ENCODE results near the gene ZNF280D.

Gene ZNF280D

GRCh38 chr15:56744701-56745683, 11.7 kb upstream of the ZNF280D start:
- DNase-seq (ENCODE audit: low spot score): no peak

GRCh38 chr15:56741541-56741940, 8.2 kb upstream of the ZNF280D start:
- no peak for DNase-seq (ENCODE audit: low spot score)

GRCh38 chr15:56739964-56740640, 6.8 kb upstream of the ZNF280D start:
- DNase-seq (ENCODE audit: low spot score): no peak

GRCh38 chr15:56739474-56739873, 6.2 kb upstream of the ZNF280D start:
- DNase-seq (ENCODE audit: low spot score): no peak

- DNase-seq (ENCODE audit: low spot score): no peak
Measured at GRCh38 chr15:56737791-56738190, 4.5 kb upstream of the ZNF280D start.

GRCh38 chr15:56736881-56737707, 3.8 kb upstream of the ZNF280D start:
- no peak for DNase-seq (ENCODE audit: low spot score)

GRCh38 chr15:56736308-56736707, 3.0 kb upstream of the ZNF280D start:
- no peak for DNase-seq (ENCODE audit: low spot score)

GRCh38 chr15:56735589-56735988, 2.3 kb upstream of the ZNF280D start:
- no peak for DNase-seq (ENCODE audit: low spot score)

- no peak for DNase-seq (ENCODE audit: low spot score)
Measured at GRCh38 chr15:56734013-56734635, 815 bp upstream of the ZNF280D start.

- no peak for DNase-seq (ENCODE audit: low spot score)
Measured at GRCh38 chr15:56732886-56733135, 498 bp downstream of the ZNF280D start.

- DNase-seq (ENCODE audit: low spot score): no peak
Measured at GRCh38 chr15:56732135-56732885, 999 bp downstream of the ZNF280D start.

GRCh38 chr15:56731548-56731947, 1.8 kb downstream of the ZNF280D start:
- DNase-seq (ENCODE audit: low spot score): no peak

GRCh38 chr15:56729561-56729960, 3.7 kb downstream of the ZNF280D start:
- DNase-seq (ENCODE audit: low spot score): no peak

GRCh38 chr15:56725386-56725785, 7.9 kb downstream of the ZNF280D start:
- DNase-seq (ENCODE audit: low spot score): no peak

GRCh38 chr15:56724232-56724631, 9.1 kb downstream of the ZNF280D start:
- DNase-seq (ENCODE audit: low spot score): no peak

- no peak for DNase-seq (ENCODE audit: low spot score)
Measured at GRCh38 chr15:56723787-56724186, 9.5 kb downstream of the ZNF280D start.

- DNase-seq (ENCODE audit: low spot score): no peak
Measured at GRCh38 chr15:56719774-56720555, 13.3 kb downstream of the ZNF280D start.

GRCh38 chr15:56719021-56719612, 14.2 kb downstream of the ZNF280D start:
- no peak for DNase-seq (ENCODE audit: low spot score)

GRCh38 chr15:56718560-56718959, 14.7 kb downstream of the ZNF280D start:
- DNase-seq (ENCODE audit: low spot score): no peak

GRCh38 chr15:56716334-56716733, 17.0 kb downstream of the ZNF280D start:
- no peak for DNase-seq (ENCODE audit: low spot score)
